Activated CD4-positive, alpha-beta T cell treated with anti-CD3 and anti-CD28 coated beads for 1 hour (primary cell): ENCODE results near the gene POLE.

Experiments
- DNase-seq: peaks from one replicate; pipeline ENCODE4 v3.0.0-alpha.2; 2020

Gene POLE

DNA sequence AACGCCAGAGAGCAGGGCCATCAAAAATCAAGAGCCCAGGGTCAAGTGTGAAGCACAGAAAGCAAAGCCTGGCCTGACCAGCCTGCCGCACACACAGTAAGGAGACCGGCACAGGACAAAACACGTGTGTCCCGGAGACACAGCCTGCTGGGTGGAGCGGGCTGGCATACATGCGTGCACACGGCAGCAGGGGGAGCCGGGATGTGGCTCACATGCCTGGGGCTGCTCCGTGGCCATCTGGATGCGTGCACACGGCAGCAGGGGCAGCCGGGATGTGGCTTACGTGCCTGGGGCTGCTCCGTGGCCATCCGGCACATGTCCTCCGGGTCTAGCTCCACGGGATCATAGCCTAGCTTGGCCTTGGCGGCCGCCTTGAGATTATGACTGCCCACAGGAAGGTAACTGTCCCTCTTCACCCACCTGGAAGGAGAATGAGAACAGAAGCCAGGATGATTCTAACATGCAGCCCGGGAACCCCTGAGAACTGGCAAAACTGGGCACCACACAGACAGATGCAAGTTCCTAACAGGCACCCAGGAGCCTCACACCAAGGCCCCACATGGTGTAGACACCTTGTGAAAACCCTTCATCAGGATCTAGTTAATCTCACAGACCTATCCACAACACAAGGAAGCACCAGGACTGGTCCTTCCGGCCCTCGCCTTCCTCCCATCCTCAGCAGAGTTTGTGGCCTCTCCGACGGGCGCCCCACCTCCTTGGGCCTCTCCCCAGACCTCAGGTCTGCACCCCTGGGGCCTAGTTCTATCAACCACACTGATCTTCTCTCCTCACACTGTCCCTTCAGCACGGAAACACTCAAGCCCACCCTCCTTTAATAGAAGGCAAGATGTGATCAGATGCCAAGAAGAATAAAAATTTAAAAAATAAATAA lies 13.6 kb downstream of the POLE start:
- no peak for DNase-seq

DNA sequence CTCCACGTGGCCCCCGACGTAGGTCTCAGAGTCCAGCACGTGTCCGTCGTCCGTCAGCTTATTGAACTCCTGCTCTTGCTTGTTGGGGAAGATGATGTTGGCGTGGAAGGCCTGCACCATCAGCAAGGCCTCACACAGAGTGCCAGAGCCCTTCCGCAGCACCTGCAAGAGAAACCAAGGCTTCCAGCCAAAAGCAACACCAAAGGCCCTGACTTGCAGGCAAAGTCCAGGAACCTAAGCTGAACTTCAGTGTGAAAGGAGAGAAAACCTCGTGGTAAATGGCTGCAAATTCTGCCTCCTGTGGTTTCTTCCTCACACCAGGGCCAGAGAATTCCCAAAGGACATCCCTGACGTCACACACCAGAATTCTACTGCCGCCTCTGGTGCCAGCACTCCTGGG lies 14.5 kb downstream of the POLE start:
- no peak for DNase-seq

DNA sequence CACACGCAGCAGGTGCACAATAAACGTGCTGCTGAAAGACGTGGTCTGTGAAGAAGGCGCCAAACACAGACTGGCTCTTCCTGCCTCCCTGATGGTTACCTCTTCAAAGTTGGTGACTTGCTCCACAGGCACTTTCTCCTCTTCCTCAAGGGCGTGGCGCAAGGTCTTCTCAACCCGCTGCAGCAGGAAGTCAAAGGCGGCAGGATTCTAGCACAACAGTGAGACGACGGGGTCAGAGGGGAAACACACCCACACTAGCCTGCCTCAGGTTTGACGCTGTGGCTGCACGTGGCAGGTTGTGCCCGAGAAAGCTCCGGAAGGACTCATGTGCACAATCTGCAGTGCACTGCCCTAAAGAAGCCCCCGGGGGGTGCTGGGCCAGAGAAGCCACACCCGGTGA lies 15.0 kb downstream of the POLE start:
- DNase-seq = no peak

DNA sequence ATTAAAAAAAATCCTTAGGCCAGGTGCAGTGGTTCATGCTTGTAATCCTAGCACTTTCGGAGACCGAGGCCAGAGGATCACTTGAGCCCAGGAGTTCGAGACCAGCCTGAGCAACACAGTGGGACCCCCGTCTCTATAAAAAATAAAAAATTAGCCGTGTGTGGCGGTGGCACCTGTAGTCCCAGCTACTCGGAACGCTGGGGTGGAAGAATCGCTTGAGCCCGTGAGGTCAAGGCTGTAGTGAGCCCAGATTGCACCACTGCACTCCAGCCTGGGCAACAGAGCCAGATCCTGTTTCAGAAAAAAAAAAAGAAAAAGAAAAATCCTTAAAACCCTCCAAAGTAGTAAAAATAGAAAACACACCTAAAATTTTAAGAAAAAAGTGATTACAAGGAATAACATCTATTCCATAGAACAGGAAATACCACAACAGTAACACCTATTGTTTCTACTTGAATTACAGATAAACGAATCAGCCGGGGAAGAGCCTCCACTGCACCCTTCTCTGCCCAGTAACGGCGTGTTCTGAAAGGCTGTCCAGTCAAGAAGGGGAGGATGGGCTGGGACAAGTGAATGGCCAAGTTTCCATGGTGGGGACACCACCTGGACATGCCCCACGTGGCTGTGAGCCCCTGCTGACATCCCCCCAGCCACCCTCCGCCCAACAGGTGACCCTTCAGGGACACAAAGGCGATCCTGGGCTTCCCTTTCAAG lies 17.8 kb downstream of the POLE start:
- DNase-seq = no peak

DNA sequence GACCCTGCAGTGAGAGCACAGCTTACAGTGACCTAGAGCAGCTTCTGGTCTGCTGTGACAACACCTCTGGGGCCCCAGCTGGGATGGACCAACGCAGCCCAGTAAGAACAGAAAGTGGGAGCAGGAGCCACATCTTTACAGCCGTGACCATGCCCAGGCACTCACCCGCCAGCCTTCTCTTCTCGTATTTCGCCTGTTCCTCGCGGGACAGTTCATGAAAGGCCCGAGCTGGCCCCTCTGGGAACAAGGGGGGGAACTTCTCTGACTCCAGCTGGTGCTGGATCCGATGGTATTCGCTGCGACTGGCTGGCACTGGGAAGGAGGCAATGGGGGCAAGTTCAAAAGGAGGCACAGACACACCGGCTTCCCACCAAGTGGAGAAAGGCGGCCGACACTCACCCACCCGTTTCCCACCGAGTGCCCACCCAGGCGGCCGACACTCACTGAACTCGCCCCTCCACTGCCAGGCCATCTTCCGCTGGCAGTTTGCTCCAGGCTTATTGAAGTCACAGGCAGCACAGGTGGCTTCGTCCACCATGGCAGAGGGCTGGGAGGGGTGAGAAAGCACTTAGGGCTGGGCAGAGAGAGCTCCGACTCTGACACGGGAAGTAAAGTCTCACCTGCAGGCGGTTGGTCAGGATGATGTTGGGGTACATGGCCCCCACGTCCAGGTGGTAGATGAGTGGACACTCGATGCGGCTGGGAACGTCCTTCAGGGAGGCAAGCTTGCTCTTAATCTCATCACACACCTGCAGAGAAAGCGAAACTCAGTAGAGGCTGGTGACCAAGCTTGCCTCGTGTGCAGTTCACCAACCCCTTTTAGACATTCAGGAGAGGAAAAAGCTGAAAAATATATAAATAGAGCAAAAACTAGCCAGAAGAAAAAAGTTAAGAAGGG lies 18.7 kb downstream of the POLE start:
- DNase-seq = no peak

DNA sequence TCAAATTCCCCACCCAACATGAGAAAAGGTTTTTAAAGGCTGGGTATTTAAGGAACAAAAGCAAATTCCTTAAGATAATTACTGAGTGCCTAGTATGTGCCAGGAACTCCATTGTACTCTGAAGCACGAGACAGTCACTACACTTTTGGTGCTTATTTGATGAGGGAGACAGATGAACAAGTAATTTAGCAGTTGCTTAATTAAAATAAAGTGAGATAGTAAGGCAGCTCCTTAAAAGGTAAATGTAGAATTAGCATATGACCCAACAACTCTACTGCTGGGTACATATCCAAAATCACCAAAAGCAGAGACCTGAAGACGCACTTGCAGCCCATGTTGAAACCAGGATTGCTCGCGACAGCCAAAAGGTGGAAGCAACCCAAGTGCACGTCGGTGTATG lies 21.3 kb downstream of the POLE start:
- no peak for DNase-seq

DNA sequence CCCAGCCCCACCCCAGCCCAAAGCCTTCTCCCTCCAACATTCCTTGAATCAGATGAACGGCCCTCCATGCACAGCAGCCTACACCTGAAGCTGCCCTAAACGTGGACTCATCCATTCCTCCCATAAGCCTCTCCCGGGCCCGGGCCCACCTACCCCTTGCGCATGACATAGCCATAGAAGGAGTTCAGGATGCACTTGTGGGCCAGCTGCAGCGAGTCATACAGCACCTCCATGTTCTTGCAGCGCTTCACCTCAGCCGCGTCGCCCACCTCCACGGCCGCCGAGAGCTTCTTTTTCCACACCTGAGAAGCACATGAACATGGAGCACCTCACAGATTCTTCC lies 22.0 kb downstream of the POLE start:
- DNase-seq = no peak

DNA sequence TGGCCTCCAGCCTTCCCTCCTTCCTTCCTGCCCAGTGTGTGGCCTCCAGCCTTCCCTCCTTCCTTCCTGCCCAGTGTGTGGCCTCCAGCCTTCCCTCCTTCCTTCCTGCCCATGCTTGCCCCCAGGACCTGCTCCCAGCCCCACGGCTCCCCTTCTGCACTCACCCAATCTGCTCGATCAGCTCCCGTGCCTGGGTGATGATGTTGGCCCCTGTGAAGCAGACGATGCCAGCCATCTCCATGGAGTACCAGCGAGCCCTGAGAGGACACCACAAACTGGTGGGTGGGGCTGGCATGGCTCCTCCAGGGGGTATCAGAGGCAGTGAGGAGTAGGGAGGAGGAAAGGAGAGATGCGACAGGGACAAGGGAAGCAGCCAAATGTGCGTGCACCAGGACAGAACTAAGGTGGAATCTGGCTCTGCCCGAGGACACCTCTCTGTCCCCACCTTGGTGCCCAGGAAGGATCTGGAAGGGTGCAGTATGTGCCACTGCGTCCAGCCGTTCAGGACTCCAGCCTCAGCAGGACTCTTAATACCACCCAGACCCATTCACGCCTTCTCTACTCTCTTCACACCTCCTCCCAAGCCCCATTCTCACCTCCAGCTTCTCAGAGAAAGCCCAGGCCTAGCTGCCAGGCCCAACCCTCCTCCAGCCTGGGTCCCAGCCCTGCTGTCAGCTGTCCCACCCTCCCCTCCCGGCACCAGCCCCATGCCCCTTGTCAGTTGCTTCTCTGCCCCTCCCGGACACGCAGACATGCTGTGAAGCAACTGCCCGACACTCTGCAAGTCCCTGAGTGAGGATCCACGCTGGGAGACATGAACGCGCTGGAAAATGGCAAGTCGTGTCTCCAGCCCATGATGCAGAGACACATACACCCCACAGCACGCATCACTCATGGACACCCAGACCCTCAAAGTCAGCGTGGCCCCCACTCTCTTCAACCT lies 22.7 kb downstream of the POLE start:
- DNase-seq = no peak

DNA sequence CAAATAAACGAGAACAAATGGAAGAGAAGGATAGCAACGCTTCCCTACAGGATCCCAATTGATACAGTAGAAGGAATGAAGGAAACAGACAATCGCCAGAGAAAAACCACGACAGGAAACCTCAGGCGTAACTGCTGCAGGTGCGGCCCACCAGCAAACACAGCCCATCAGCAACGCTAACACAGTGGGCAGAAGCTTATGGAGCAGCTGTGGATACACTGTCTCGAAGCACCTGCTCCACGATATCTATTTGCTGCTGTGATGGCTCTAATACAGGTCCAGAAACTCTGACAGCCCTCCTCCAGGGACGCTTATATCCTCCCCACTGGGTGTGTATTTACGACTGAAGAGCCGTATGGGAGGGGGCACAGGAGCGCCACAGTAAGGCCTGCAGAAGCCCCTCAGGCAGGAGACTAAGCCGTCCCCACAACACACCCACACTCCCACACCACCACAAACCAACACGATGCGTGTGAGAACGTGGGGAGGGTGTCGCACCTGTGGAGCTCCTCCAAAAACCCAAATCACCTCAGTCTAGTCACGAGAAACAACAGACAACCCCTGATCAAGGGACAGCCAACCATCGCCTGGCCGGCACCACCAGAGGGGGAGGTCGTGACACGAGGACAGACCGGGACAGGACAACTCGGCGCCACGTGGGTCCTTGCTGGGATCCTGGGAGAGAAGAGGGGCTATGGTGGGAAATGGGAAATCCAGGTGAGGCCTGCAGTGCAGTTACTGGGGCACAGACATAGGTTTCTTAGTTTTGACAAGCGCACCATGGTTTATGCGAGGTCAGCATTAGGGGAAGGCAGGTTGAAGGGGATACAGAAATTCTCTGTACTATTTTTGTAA lies 24.0 kb downstream of the POLE start:
- no peak for DNase-seq

DNA sequence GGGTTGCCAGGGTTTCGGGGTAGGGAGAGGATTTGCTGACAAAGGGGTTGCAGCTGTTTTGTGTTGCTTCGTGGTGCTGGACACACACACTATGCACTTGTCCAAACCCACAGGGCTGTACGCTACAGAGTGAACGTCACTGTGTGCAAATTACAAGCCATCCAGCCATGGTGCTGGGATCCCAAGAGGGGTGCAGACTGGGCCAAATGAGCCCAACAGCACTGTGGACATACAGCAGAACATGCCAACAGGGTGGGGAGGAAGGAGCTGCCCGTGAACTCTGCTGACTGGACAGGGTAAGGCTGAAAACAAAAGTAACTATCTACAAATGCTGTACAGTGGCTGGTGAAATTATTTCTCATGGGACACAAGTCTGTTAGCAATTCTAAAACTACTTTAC lies 25.2 kb downstream of the POLE start:
- DNase-seq = no peak

DNA sequence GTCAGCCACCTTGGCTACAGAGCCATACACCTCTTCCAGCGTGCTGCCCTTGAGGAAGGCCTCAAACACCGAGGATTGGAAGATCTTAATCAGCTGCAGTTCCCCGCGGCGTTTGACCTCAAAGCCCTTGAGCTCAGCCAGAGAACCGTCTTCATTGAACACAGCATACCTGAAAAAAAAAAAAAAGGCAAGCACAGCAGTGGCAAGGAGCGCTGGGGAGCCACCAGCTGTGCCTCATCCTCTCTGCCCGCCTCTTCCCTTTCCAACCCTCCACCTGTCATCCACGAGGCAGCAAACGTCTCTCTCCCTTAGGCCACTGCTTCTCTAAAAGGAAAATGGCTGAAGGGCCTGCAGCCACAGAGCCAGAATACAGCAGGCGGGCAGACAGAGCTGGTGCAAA lies 26.1 kb downstream of the POLE start:
- no peak for DNase-seq

DNA sequence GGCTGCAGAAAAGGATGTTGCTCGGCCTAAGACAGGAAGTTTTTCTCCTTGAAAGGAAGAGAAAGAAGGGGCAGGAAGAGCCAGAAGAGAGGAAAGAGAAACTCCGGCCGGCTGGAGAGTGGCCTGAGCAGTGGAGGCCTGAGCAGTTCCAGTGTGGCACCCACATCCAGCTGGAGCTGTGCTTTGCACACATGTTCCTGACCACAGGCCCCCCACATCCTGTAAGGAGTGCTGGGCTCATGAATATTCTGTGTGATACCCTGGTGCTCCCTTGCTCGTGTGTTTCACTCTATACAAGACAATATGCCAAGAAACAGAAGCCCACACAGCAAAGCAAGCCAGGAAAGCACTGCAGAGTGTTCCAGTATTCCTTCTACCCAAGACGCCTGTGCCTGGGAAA lies 27.1 kb downstream of the POLE start:
- no peak for DNase-seq

DNA sequence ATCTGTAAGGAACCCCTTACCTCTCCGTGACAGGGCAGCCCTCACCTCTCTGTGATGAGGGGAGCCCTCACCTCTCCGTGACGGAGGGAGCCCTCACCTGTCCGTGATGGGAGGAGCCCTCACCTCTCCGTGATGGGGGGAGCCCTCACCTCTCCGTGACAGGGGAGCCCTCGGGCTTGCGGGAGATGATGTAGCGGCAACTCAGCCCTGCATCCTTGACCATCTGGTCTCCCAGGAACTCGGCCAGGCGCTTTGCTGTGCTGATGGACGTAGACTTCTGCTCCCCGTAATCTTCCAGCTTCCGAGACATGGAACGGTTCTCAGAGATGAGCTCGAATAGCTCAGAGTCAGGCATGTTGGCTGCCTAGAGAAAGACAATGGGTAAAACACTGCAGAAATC lies 28.0 kb downstream of the POLE start:
- DNase-seq = no peak

DNA sequence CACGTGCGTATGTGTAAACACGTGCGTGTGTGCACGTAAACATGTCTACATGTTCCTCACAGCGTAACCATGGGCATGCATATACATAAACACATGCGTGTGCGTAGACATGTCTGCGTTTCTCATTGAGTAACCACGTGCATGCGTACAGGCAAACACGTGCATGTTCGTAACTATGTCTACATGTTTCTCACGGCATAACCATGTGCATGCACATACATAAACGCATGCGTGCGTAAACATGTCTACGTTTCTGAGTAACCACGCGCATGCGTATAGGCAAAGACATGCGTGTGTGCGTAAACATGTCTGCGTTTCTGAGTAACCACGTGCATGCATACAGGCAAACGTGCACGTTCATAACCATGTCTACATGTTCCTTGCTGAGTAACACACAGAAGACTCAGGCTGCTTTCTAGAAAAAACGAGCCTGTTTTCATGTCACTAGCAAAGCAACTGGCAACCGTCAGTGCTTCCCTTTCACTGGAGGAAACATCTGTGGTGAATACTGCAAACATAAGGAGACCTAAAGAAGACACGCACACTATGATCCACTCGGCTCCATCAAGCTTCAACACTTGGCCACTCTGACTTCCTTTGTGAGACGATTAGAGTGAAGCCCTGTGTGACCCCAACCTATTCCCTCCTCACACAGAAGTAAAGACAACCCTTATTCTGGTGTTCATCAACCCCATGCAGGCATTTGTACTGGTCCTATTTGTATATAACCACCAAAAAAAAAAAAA lies 28.8 kb downstream of the POLE start:
- no peak for DNase-seq

DNA sequence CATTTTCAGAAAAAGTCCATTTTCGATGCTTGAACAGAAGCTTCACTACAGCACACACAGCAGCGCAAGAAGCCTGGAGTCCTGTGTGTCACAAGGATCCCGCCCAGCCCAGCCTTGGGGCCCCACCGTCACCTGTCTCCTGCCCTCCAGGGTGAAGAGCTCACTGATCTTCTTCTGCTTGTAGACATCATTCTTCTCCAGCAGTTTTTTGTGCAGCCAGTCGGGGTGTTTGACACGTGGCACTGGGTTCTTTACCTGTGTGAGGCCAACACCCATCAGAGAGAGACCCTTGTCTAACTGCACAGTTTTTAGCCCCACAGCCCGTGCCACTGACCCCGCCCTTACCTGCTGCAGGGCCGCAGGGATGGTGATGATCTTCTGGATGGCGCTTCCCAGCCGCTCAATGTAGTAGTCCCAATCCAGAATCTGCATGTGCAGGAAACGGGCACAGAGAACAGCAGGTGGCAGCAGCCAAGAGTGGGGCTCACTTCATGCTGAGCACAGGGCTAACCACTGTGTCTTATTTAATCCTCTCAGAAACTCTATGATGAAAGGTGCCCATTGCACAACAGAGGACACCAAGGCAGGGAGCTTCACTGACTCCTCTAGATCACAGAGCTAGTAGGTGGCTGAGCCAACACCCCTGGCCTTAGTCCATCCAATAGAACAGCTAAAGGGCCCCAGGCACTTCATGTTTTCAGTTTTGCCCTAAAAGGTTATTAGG lies 30.0 kb downstream of the POLE start:
- no peak for DNase-seq

DNA sequence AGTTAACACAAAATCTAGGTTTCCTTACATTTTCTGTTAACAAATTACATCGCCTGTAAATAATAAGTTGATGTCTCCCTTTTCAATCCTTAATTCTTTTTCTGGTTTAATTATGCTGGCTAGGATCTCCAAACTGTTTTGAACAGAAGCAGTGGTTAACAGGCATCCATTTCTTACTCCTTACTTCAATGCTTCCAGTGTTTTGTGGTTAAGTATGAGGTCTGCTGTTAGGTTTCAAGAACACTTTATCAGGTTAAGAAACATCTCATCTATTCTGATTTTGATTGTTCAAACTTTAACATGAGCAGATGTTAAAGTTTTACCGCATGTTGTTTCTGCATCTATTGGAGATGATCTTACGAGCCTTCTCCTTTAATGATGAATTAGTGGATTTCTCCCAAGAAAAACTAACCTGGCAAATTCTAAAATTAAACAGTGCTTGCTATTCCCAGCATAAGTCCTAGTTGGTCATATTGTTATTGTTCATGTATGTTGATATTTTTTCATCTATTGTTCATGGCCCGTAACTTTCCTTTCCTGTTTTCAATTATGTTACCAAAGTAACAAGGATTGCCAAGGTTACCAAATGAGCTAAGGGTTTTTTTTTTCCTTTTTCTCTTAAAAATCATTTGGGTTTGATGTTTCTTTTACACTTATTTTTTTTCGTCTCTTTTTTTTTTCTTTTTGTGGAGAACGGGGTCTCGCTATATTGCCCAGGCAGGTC lies 33.4 kb downstream of the POLE start:
- DNase-seq = no peak

DNA sequence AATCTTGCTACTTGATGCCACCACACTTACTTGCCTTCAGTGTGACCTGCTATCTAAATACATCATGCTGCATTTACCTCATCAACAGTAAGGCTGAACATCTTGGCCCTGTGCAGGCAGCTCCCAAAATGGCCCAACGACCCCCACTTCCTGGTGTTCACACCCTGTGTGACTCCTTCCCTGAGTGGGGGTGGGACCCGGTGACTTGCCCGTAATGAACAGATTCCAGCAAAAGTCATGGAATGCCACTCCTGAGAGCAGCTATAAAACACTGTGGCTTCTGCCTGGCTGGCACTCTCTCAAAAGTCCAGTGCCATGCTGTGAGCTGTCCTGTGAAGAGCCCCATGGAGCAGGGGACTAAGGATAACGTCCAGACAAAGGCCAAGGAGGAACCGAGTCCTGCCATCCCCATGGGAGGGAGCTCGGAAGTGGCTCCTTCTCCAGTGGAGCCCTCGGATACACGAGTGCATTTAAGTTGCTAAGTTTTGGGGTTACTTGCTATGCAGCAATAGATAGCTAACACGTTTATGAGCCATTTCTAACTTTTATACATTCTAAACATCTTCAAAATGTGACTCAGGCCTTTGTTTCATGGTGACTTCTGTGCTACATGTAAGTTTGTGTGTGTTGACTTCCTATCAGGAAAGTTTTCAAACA lies 35.6 kb downstream of the POLE start:
- DNase-seq = no peak

DNA sequence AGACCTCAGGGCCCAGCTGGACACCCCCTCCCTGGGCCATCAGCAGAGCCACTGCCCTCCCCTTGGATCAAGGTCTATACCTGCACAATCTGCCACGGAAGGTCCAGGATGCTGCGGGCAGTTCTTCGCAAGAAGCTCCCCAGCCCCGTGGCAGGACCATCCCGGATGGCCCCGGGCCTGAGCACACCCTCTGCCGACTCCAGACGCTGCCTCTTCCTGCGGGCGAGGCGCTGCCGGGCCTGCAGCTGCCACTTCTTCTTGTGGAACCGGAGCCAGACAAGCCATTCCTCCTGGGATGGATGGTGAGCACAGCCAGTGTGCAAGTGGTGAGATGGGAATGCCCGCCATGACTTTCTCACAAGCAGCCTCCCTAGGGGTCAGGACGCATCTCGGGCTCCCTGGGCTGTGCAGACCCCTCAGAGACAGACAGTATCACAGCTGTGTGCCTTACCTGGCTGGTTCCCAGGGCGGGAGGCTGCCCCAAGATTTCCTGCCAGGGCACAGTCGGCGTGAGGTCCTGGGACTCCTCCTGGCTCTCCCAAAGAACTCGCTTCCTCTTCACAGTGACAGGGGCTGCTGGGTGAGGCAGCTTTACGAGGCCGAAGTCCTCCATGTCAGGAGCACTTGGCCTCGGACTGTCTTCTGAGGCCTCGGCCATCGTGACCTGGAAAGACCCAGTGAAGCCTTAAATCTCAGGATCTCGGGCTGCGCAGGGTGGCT lies 37.8 kb downstream of the POLE start:
- no peak for DNase-seq
